ENCODE measurements around the gene EPS15.
"Not testable (repeated sequence)": the region's sequence is repeated elsewhere in the genome, so short reads cannot be mapped to it uniquely, and the experiment has no call there.

The EPS15 gene

GRCh38 chr1:51417496-51418383, 101.3 kb downstream of the EPS15 start:
- no peaks in the 10 kb centered on the region for H3K9me3 Mint-ChIP-seq
- peaks cover 15% of the 10 kb centered on the region for H3K4me1 Mint-ChIP-seq
- H3K27ac Mint-ChIP-seq, result peak overlapping the region; percentile 25
- no peaks in the 10 kb centered on the region for H3K27me3 Mint-ChIP-seq
- H3K36me3 Mint-ChIP-seq, result peaks cover 35% of the 10 kb centered on the region
- H3K4me3 Mint-ChIP-seq, result no peak overlapping the region

GRCh38 chr1:51416910-51417309, 102.2 kb downstream of the EPS15 start:
- H3K9me3 Mint-ChIP-seq, result no peaks in the 10 kb centered on the region
- H3K4me1 Mint-ChIP-seq, result peaks cover 9% of the 10 kb centered on the region
- no peak overlapping the region for H3K4me3 Mint-ChIP-seq
- no peak overlapping the region for H3K27ac Mint-ChIP-seq
- peaks cover 41% of the 10 kb centered on the region for H3K36me3 Mint-ChIP-seq
- no peaks in the 10 kb centered on the region for H3K27me3 Mint-ChIP-seq

DNA sequence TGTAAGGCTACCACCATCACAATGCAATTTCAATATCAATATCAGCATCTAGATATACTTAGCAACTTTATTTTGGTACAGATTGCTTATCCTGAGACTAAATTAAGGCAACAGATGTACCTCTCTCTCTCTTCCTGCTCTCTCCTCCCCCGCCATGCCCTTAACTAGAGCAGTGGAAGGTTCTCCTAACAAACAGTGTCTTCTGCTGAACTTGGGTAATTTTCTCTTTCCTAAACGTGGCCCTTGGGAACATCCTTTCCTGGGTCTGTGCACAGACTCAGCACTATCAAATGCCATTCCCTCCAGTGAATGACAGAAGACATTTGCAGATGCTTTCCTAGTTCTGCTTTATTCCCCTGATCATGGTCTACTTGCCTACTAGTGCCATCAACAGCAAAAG, 103.1 kb downstream of the EPS15 start:
- no peak overlapping the region for H3K27ac Mint-ChIP-seq
- H3K36me3 Mint-ChIP-seq, result peaks cover 39% of the 10 kb centered on the region
- H3K27me3 Mint-ChIP-seq, result no peaks in the 10 kb centered on the region
- no peak overlapping the region for H3K4me3 Mint-ChIP-seq
- no peaks in the 10 kb centered on the region for H3K9me3 Mint-ChIP-seq
- peaks cover 5% of the 10 kb centered on the region for H3K4me1 Mint-ChIP-seq

DNA sequence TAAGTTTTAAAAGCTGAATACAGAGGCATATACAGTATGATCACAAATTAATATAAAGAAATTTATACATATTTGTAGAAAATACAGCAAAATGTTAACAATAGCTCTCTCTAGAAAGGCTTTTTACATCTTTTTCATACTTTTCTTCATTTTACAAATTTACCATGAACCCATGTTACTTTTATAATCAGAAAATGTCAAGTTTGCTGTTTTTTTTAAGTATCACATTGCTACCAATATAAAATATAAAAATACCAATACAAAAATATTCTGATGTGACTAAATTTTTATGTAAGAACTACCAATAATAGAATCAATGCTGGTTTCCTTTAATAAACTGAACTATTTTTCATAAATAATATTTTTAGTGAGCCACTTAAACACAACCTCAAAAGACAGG, 104.3 kb downstream of the EPS15 start:
- Mint-ChIP-seq H3K4me1 (peaks cover 5% of the 10 kb centered on the region), H3K36me3 (peaks cover 32% of the 10 kb centered on the region), H3K4me3 (no peak overlapping the region)

DNA sequence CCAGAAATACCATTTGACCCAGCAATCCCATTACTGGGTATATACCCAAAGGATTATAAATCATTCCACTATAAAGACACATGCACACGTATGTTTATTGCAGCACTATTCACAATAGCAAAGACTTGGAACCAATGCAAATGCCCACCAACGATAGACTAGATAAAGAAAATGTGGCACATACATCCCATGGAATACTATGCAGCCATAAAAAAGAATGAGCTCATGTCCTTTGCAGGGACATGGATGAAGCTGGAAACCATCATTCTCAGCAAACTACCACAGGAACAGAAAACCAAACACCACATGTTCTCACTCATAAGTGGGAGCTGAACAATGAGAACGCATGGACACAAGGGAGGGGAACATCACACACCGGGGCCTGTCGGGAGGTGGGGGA, 107.2 kb downstream of the EPS15 start:
- H3K27me3 Mint-ChIP-seq, H3K27ac Mint-ChIP-seq, H3K4me1 Mint-ChIP-seq, H3K4me3 Mint-ChIP-seq, H3K9me3 Mint-ChIP-seq: not testable (repeated sequence)
- peaks cover 27% of the 10 kb centered on the region for H3K36me3 Mint-ChIP-seq

More for the DNA sequence above, 104.3 kb downstream of the EPS15 start:
- no peaks in the 10 kb centered on the region for H3K9me3 Mint-ChIP-seq
- H3K27ac Mint-ChIP-seq, result no peak overlapping the region
- H3K27me3 Mint-ChIP-seq, result no peaks in the 10 kb centered on the region

DNA sequence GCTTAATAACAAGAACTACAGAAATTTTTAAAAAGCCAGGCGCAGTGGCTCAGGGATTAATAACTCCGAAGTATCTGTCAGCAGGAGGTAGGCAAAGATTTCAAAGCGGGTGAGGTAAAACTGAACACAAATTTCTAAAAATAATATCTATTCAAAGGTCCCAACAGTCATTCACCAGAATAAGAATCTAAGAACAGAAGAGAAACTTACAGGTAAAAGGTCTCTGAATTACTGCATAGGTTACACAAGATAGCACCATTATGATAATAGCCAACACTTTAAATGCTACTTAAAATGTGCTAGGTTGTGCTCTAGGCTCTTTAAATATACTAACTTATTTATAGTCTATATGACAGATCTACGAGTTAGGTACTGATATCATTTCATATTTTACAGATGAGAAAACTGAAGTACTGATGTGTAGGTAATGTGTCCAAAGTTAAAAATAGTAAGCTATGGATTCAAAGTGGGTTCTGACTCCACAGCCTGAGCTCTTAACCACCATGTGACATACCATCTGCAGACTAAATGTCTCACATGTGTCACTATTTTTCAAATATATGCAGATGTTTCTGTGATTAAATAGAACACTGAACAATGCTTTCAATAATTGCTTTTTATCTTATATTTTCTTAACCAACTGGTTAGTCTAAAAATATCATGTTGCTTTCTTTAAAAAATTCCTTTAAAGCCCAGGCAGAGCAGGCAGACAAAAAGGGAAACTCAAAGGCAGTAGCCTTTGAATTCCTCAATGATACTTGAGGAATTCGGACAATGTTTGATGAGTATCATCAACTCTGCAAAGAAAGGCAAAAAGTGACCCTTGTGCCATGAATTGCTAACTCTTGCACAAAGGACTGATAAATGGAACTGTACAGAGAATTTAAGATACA, 108.3 kb downstream of the EPS15 start:
- Mint-ChIP-seq H3K27me3 (no peaks in the 10 kb centered on the region), H3K4me3 (no peak overlapping the region), H3K27ac (no peak overlapping the region), H3K4me1 (no peaks in the 10 kb centered on the region), H3K9me3 (no peaks in the 10 kb centered on the region), H3K36me3 (peaks cover 29% of the 10 kb centered on the region)

GRCh38 chr1:51409755-51410541, 109.1 kb downstream of the EPS15 start:
- H3K27ac Mint-ChIP-seq, H3K9me3 Mint-ChIP-seq, H3K4me1 Mint-ChIP-seq, H3K27me3 Mint-ChIP-seq, H3K4me3 Mint-ChIP-seq: not testable (repeated sequence)
- H3K36me3 Mint-ChIP-seq, result peaks cover 32% of the 10 kb centered on the region

DNA sequence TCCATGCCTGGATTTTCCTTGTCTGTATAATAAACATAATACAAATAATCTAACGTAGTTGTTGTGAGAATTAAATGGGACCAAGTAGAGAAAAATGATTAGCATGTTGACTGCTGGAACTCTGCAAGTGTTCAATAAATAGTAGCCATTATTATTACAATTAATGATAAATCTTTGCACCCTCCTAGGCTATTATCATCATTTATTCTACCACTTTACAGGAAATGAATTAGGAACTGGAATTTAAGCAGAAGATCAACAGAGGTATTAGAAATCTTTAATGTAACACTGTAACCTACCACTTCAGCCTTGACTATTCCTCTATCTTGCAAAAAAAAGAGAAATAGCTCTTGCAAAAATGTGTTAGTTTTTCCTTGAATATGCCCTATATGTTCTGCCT, 126.8 kb downstream of the EPS15 start:
- no peaks in the 10 kb centered on the region for H3K9me3 Mint-ChIP-seq
- H3K4me1 Mint-ChIP-seq, result no peaks in the 10 kb centered on the region
- no peaks in the 10 kb centered on the region for H3K27me3 Mint-ChIP-seq
- H3K27ac Mint-ChIP-seq, result no peak overlapping the region
- no peak overlapping the region for H3K4me3 Mint-ChIP-seq
- H3K36me3 Mint-ChIP-seq, result peaks cover 45% of the 10 kb centered on the region

DNA sequence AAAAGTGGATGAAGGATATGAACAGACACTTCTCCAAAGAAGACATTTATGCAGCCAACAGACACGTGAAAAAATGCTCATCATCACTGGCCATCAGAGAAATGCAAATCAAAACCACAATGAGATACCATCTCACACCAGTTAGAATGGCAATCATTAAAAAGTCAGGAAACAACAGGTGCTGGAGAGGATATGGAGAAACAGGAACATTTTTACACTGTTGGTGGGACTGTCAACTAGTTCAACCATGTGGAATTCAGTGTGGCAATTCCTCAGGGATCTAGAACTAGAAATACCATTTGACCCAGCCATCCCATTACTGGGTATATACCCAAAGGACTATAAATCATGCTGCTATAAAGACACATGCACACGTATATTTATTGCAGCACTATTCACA, 128.4 kb downstream of the EPS15 start:
- H3K4me3 Mint-ChIP-seq, H3K27ac Mint-ChIP-seq, H3K27me3 Mint-ChIP-seq, H3K4me1 Mint-ChIP-seq, H3K9me3 Mint-ChIP-seq: not testable (repeated sequence)
- H3K36me3 Mint-ChIP-seq, result peaks cover 50% of the 10 kb centered on the region

DNA sequence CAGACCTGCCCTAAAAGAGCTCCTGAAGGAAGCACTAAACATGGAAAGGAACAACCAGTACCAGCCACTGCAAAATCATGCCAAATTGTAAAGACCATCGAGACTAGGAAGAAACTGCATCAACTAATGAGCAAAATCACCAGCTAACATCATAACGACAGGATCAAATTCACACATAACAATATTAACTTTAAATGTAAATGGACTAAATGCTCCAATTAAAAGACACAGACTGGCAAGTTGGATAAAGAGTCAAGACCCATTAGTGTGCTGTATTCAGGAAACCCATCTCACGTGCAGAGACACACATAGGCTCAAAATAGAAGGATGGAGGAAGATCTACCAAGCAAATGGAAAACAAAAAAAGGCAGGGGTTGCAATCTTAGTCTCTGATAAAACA, 131.8 kb downstream of the EPS15 start:
- H3K27ac Mint-ChIP-seq, H3K4me1 Mint-ChIP-seq, H3K9me3 Mint-ChIP-seq, H3K4me3 Mint-ChIP-seq, H3K27me3 Mint-ChIP-seq: not testable (repeated sequence)
- peaks cover 45% of the 10 kb centered on the region for H3K36me3 Mint-ChIP-seq

GRCh38 chr1:51386259-51386658, 132.8 kb downstream of the EPS15 start:
- not testable (repeated sequence) for H3K4me1 Mint-ChIP-seq, H3K27ac Mint-ChIP-seq, H3K4me3 Mint-ChIP-seq, H3K9me3 Mint-ChIP-seq, H3K27me3 Mint-ChIP-seq
- H3K36me3 Mint-ChIP-seq, result peaks cover 45% of the 10 kb centered on the region

GRCh38 chr1:51385776-51386175, 133.3 kb downstream of the EPS15 start:
- no peaks in the 10 kb centered on the region for H3K27me3 Mint-ChIP-seq

GRCh38 chr1:51381964-51382363, 137.1 kb downstream of the EPS15 start:
- Mint-ChIP-seq H3K27ac (no peak overlapping the region), H3K9me3 (peaks cover 6% of the 10 kb centered on the region), H3K36me3 (peaks cover 54% of the 10 kb centered on the region), H3K4me1 (no peaks in the 10 kb centered on the region), H3K4me3 (no peak overlapping the region), H3K27me3 (no peaks in the 10 kb centered on the region)

More at GRCh38 chr1:51385776-51386175, 133.3 kb downstream of the EPS15 start:
- Mint-ChIP-seq H3K4me1 (no peaks in the 10 kb centered on the region), H3K27ac (no peak overlapping the region), H3K36me3 (peaks cover 48% of the 10 kb centered on the region), H3K9me3 (peaks cover 6% of the 10 kb centered on the region), H3K4me3 (no peak overlapping the region)

GRCh38 chr1:51380936-51381335, 138.1 kb downstream of the EPS15 start:
- H3K4me1 Mint-ChIP-seq, result no peaks in the 10 kb centered on the region
- H3K27ac Mint-ChIP-seq, result no peak overlapping the region
- no peaks in the 10 kb centered on the region for H3K27me3 Mint-ChIP-seq
- H3K36me3 Mint-ChIP-seq, result peaks cover 48% of the 10 kb centered on the region
- peaks cover 6% of the 10 kb centered on the region for H3K9me3 Mint-ChIP-seq
- H3K4me3 Mint-ChIP-seq, result no peak overlapping the region

GRCh38 chr1:51378871-51379270, 140.2 kb downstream of the EPS15 start:
- no peaks in the 10 kb centered on the region for H3K4me1 Mint-ChIP-seq
- H3K9me3 Mint-ChIP-seq, result no peaks in the 10 kb centered on the region
- H3K36me3 Mint-ChIP-seq, result peaks cover 39% of the 10 kb centered on the region
- H3K27ac Mint-ChIP-seq, result no peak overlapping the region
- no peaks in the 10 kb centered on the region for H3K27me3 Mint-ChIP-seq
- H3K4me3 Mint-ChIP-seq, result no peak overlapping the region

Measured in activated naive CD4-positive, alpha-beta T cell treated with anti-CD3 and anti-CD28 coated beads, Interleukin-2, amount 50 U/mL, for 24 hours (primary cell).